GM21723 (cell line): ENCODE data around the gene PCSK6.
"Not testable (repeated sequence)": the region's sequence is repeated elsewhere in the genome, so short reads cannot be mapped to it uniquely, and the experiment has no call there.

ENCODE experiments used
- ATAC-seq: cut with Tn5 transposase; IDR thresholded peaks from one replicate; pipeline ENCODE4 v1.9.1; 2021; ENCODE audit warnings: mild to moderate bottlenecking, moderate library complexity; ENCODE audit not compliant: unreplicated experiment

The PCSK6 gene

GRCh38 chr15:101433396-101433795, 56.1 kb downstream of the PCSK6 start:
- no peak for ATAC-seq

GRCh38 chr15:101432982-101433381, 56.5 kb downstream of the PCSK6 start:
- no peak for ATAC-seq

- no peak for ATAC-seq
These were observed 57.8 kb downstream of the PCSK6 start for GRCh38 chr15:101431748-101432147.

GRCh38 chr15:101431301-101431700, 58.2 kb downstream of the PCSK6 start:
- no peak for ATAC-seq

- ATAC-seq = no peak
These were observed 59.9 kb downstream of the PCSK6 start for GRCh38 chr15:101429646-101430045.

GRCh38 chr15:101429191-101429590, 60.3 kb downstream of the PCSK6 start:
- no peak for ATAC-seq

- no peak for ATAC-seq
These were observed 60.7 kb downstream of the PCSK6 start for GRCh38 chr15:101428758-101429157.

GRCh38 chr15:101427606-101428487, 61.7 kb downstream of the PCSK6 start:
- no peak for ATAC-seq

GRCh38 chr15:101426761-101427333, 62.7 kb downstream of the PCSK6 start:
- no peak for ATAC-seq

GRCh38 chr15:101425787-101426365, 63.6 kb downstream of the PCSK6 start:
- no peak for ATAC-seq

GRCh38 chr15:101424984-101425383, 64.5 kb downstream of the PCSK6 start:
- no peak for ATAC-seq

- no peak for ATAC-seq
These were observed 69.3 kb downstream of the PCSK6 start for GRCh38 chr15:101420232-101420631.

GRCh38 chr15:101416475-101416874, 73.0 kb downstream of the PCSK6 start:
- ATAC-seq = not testable (repeated sequence)

GRCh38 chr15:101413239-101413638, 76.3 kb downstream of the PCSK6 start:
- no peak for ATAC-seq

- no peak for ATAC-seq
These were observed 77.9 kb downstream of the PCSK6 start for GRCh38 chr15:101411581-101411980.

- ATAC-seq = no peak
These were observed 78.4 kb downstream of the PCSK6 start for GRCh38 chr15:101411085-101411484.

- ATAC-seq = no peak
These were observed 78.9 kb downstream of the PCSK6 start for GRCh38 chr15:101410612-101411011.

- ATAC-seq = no peak
These were observed 79.9 kb downstream of the PCSK6 start for GRCh38 chr15:101409621-101410020.

GRCh38 chr15:101407966-101408775, 81.3 kb downstream of the PCSK6 start:
- ATAC-seq = no peak

GRCh38 chr15:101407439-101407838, 82.1 kb downstream of the PCSK6 start:
- ATAC-seq = peak; percentile 100

- ATAC-seq = no peak
These were observed 82.8 kb downstream of the PCSK6 start for GRCh38 chr15:101406526-101407195.
